PC-9 (cell line): Measurements from ENCODE around the gene SCNM1.

Experiments used
- CTCF ChIP-seq: fragments of 200-600 bp; sonication (generic); conservative IDR thresholded peaks from 2 replicates; pipeline ENCODE4 v1.6.1; 2017; ENCODE audit warnings: mixed run types, antibody characterized with exemption, mild to moderate bottlenecking, moderate library complexity
- EZH2 ChIP-seq: fragments of 200-600 bp; sonication (generic); IDR thresholded peaks from 2 replicates; pipeline ENCODE4 v1.8.0; 2017; ENCODE audit warnings: antibody characterized with exemption, low read depth

GRCh38 chr1:151184211-151184610 lies 18.3 kb downstream of the SCNM1 start:
- TF ChIP-seq CTCF (no peak), EZH2 (no peak)
